HCT116 (cell line): Measurements from ENCODE around the gene NOC4L. TPM values are rescaled to one million over a fixed set of nuclear protein-coding genes. Genes with fewer than 3 reads are reported as not detected.

Experiments
- ATAC-seq: fragments of 200-7000 bp; cut with Tn5 transposase; 2 replicates; pipeline ENCODE4 v1.9.1; 2020; ENCODE audit warnings: mild to moderate bottlenecking, moderate library complexity
- BruUV-seq: library from RNA; stranded (reverse); fragments of 400-500 nt; replicated peaks from 2 replicates; lab custom pipeline; 2021; lab: Mats Ljungman, UMichigan
- CTCF ChIA-PET: fragments of 300-600 bp; sonication (Branson Sonifier 250); formaldehyde crosslinking; loops from one replicate; lab custom pipeline; 2021; ENCODE audit warnings: antibody characterized with exemption; lab: Charles Lee
- POLR2A ChIA-PET: fragments of 300-600, 350-600 bp; sonication (Branson Sonifier 250); formaldehyde crosslinking; loops from one replicate; lab custom pipeline; 2021; ENCODE audit warnings: antibody characterized with exemption; lab: Charles Lee
- RAD21 ChIA-PET, 2 experiments: fragments of 300-600 bp; sonication (Branson Sonifier 250); formaldehyde crosslinking; loops; one replicate each; lab custom pipeline; 2023; ENCODE audit warnings: low total read pairs in 2 of 2; ENCODE audit not compliant: uncharacterized antibody in 2 of 2, unreplicated experiment in 2 of 2, low non-redundant PET in 1 of 2; lab: Charles Lee
- DNase-seq: peaks from one replicate; pipeline ENCODE4 v3.0.0-alpha.2; 2010; ENCODE audit warnings: low read depth, low spot score
- H2AFZ ChIP-seq: fragments of 200-600 bp; shearing (Covaris generic), sonication (generic); 2 replicates; pipeline ENCODE4 v1.6.1; 2017; ENCODE audit warnings: low read depth, mixed run types, mixed read lengths, antibody characterized with exemption, low read length; ENCODE audit not compliant: poor library complexity, severe bottlenecking
- H3K27ac ChIP-seq: 2 replicates; pipeline ENCODE4 v1.5.1; 2012; ENCODE audit warnings: low read depth, low read length
- H3K27me3 ChIP-seq: fragments of 200-600 bp; sonication (generic); 2 replicates; pipeline ENCODE4 v1.6.1; 2016; ENCODE audit warnings: mixed run types, low read length, mixed read lengths; ENCODE audit not compliant: insufficient read depth
- H3K36me3 ChIP-seq, 2 experiments: fragments of 200-500 bp in 1 of 2; fragments of 200-600 bp in 1 of 2; sonication (Bioruptor generic) in 1 of 2; sonication (generic) in 1 of 2; 2 replicates each; pipeline versions ENCODE4 v1.5.1 to v1.6.1; 2014 to 2016; ENCODE audit warnings: low read length in 2 of 2, inconsistent platforms in 1 of 2, mixed read lengths in 1 of 2, mixed run types in 1 of 2; ENCODE audit not compliant: insufficient read depth in 2 of 2, control insufficient read depth in 1 of 2
- H3K4me1 ChIP-seq, 2 experiments: fragments of 200-600 bp in 1 of 2; sonication (generic) in 1 of 2; 2 replicates each; pipeline versions ENCODE4 v1.5.1 to v1.6.1; 2012 to 2017; ENCODE audit warnings: low read length in 2 of 2, inconsistent platforms in 1 of 2, mild to moderate bottlenecking in 1 of 2, mixed read lengths in 1 of 2, mixed run types in 1 of 2, moderate library complexity in 1 of 2; ENCODE audit not compliant: insufficient read depth in 2 of 2, control insufficient read depth in 1 of 2
- H3K4me2 ChIP-seq: fragments of 200-600 bp; sonication (generic); 2 replicates; pipeline ENCODE4 v1.6.1; 2017; ENCODE audit warnings: mixed run types, low read length, mixed read lengths
- H3K4me3 ChIP-seq, 2 experiments: fragments of 200-600 bp in 1 of 2; sonication (generic) in 1 of 2; replicated peaks in 1 of 2; 2 replicates each; pipeline ENCODE4 v1.5.1; 2011 to 2016; ENCODE audit warnings: low read length in 2 of 2, control low read depth in 1 of 2, low read depth in 1 of 2, mild to moderate bottlenecking in 1 of 2, mixed read lengths in 1 of 2, mixed run types in 1 of 2
- H3K79me2 ChIP-seq: fragments of 200-600 bp; sonication (generic); 2 replicates; pipeline ENCODE4 v1.6.1; 2017; ENCODE audit warnings: mild to moderate bottlenecking, mixed run types, low read length, moderate library complexity, mixed read lengths; ENCODE audit not compliant: insufficient read depth
- H3K9ac ChIP-seq: fragments of 200-600 bp; sonication (generic); 2 replicates; pipeline ENCODE4 v1.6.1; 2016; ENCODE audit warnings: low read length, mixed read lengths
- H3K9me2 ChIP-seq: fragments of 200-600 bp; sonication (generic), shearing (Covaris generic); 2 replicates; pipeline ENCODE4 v1.6.1; 2017; ENCODE audit warnings: mixed run types, mild to moderate bottlenecking, moderate library complexity; ENCODE audit not compliant: insufficient read depth
- H3K9me3 ChIP-seq, 2 experiments: fragments of 200-500 bp in 1 of 2; fragments of 200-600 bp in 1 of 2; sonication (Bioruptor generic) in 1 of 2; sonication (generic) in 1 of 2; 2 replicates each; pipeline ENCODE4 v1.6.1; 2014 to 2017; ENCODE audit warnings: low read length in 2 of 2, mixed read lengths in 2 of 2, inconsistent platforms in 1 of 2, low read depth in 1 of 2, mild to moderate bottlenecking in 1 of 2, mixed run types in 1 of 2, moderate library complexity in 1 of 2; ENCODE audit not compliant: control insufficient read depth in 1 of 2, insufficient read depth in 1 of 2
- H4K20me1 ChIP-seq: fragments of 200-600 bp; sonication (generic), shearing (Covaris generic); 2 replicates; pipeline ENCODE4 v1.6.1; 2017; ENCODE audit warnings: mixed run types, mild to moderate bottlenecking, moderate library complexity; ENCODE audit not compliant: insufficient read depth
- ATF3 ChIP-seq: IDR thresholded peaks from 2 replicates; pipeline ENCODE4 v1.6.1; 2012
- CBX3 ChIP-seq: IDR thresholded peaks from 2 replicates; pipeline ENCODE4 v1.6.1; 2012; ENCODE audit warnings: low read depth
- CEBPB ChIP-seq: IDR thresholded peaks from 2 replicates; pipeline ENCODE4 v1.6.1; 2012; ENCODE audit warnings: low read depth
- EGR1 ChIP-seq: IDR thresholded peaks from 2 replicates; pipeline ENCODE4 v1.6.1; 2012; ENCODE audit warnings: low read depth
- ELF1 ChIP-seq: IDR thresholded peaks from 2 replicates; pipeline ENCODE4 v1.6.1; 2012; ENCODE audit warnings: low read depth, borderline replicate concordance
- EZH2 ChIP-seq: fragments of 200-600 bp; sonication (generic); IDR thresholded peaks from 2 replicates; pipeline ENCODE4 v1.6.1; 2017; ENCODE audit warnings: antibody characterized with exemption, mixed run types
- FOSL1 ChIP-seq: IDR thresholded peaks from 2 replicates; pipeline ENCODE4 v1.6.1; 2012; ENCODE audit warnings: low read depth
- SIN3A ChIP-seq: IDR thresholded peaks from 2 replicates; pipeline ENCODE4 v1.6.1; 2012; ENCODE audit warnings: low read depth
- SP1 ChIP-seq: IDR thresholded peaks from 2 replicates; pipeline ENCODE4 v1.6.1; 2012; ENCODE audit warnings: low read depth
- YY1 ChIP-seq: IDR thresholded peaks from 2 replicates; pipeline ENCODE4 v1.6.1; 2011; ENCODE audit warnings: low read length, low read depth, moderate library complexity, mild to moderate bottlenecking; ENCODE audit not compliant: insufficient replicate concordance; ENCODE audit errors: extremely low read depth
- ZBTB33 ChIP-seq: IDR thresholded peaks from 2 replicates; pipeline ENCODE4 v1.6.1; 2011; ENCODE audit warnings: mild to moderate bottlenecking, low read length, moderate library complexity; ENCODE audit not compliant: insufficient replicate concordance; ENCODE audit errors: extremely low read depth
- ZNF274 ChIP-seq: fragments of 200-500 bp; sonication (Bioruptor generic); IDR thresholded peaks from 2 replicates; pipeline ENCODE4 v1.6.1; 2014; ENCODE audit warnings: mild to moderate bottlenecking, low read depth, low read length, inconsistent platforms
- intact Hi-C: fragments of 100-400 bp; cut with micrococcal nuclease; formaldehyde crosslinking; loops from 2 replicates; pipeline ENCODE4 v1.10.0; 2022
- total RNA-seq: library from RNA; stranded (reverse); gene quantifications from one replicate; pipeline ENCODE4 v1.2.1, GENCODE V29; 2021; ENCODE audit not compliant: unreplicated experiment

The NOC4L gene
- total RNA-seq, 1 experiment from 2014 or later, result 47.6 TPM

DNA sequence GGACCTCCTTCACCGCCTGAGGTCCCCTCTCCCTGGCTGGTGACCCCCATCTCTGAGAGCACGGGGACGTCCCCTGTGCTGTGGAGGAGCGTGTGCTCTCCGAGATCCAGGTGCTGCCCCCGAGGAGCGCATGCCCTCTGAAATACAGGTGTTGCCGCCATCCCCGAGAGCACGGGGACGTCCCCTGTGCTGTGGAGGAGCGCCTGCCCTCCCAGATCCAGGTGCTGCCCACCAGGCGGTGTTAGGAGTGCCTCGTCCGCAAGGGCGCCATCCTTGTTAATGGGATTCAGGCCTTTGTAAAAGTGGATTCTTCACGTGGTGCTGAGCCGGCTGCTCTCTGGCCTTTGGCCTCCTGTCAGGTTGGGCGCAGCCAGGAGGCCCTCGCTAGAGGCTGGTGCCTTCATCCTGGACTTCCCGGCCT is 10.1 kb downstream of the NOC4L start:
- H3K27ac ChIP-seq, result no peak overlapping the region
- no peaks in the 10 kb centered on the region for H4K20me1 ChIP-seq
- no peak overlapping the region for H3K4me3 ChIP-seq
- H3K9ac ChIP-seq, result no peak overlapping the region
- RAD21 ChIA-PET, result interaction anchor here (0.8 to 1.4 kb wide), 6 partner anchors 9 to 463 kb away, joined by 3 to 21 read pairs (median 6); no protein-coding TSS in a partner anchor
- no peaks in the 10 kb centered on the region for H3K27me3 ChIP-seq
- H3K9me3 ChIP-seq, result peaks cover 0 to 16% of the 10 kb centered on the region in 2 experiments; a peak in 1 of 4 replicates
- H3K36me3 ChIP-seq, result peaks cover 0 to 26% of the 10 kb centered on the region in 2 experiments; a peak in 2 of 4 replicates
- peak; percentile 3; the same call in 1 of the 2 replicates for ATAC-seq
- TF ChIP-seq ATF3 (no peak), FOSL1 (no peak), SIN3A (no peak), SP1 (no peak), EGR1 (no peak), ELF1 (no peak), CEBPB (no peak), ZBTB33 (no peak), CBX3 (no peak), YY1 (no peak), EZH2 (no peak), ZNF274 (no peak)
- no peak overlapping the region for H3K4me2 ChIP-seq
- BruUV-seq, result no TSS peak
- peaks cover 0 to 6% of the 10 kb centered on the region in 2 experiments; a peak in 1 of 4 replicates for H3K4me1 ChIP-seq
- POLR2A ChIA-PET, result interaction anchor here (1.0 kb wide), 1 partner anchor 259 kb away, joined by 5 read pairs; no protein-coding TSS in a partner anchor
- H3K79me2 ChIP-seq, result no peaks in the 10 kb centered on the region
- intact Hi-C loops, result loop anchor here (1.0 to 5.0 kb wide), 4 partner anchors 64 to 463 kb away; partner anchors contain the start of gene P2RX2
- H3K9me2 ChIP-seq, result no peaks in the 10 kb centered on the region
- CTCF ChIA-PET, result interaction anchor here (0.9 to 1.2 kb wide), 7 partner anchors 56 to 462 kb away, joined by 3 to 53 read pairs (median 4); no protein-coding TSS in a partner anchor
- no peak for DNase-seq
- no peak overlapping the region for H2AFZ ChIP-seq
